ENCODE measurements around the gene TMEM154. TPM values are rescaled to one million over a fixed set of nuclear protein-coding genes. Genes with fewer than 3 reads are reported as not detected.

Gene TMEM154
- total and polyA plus RNA-seq, 11 donors: 0.27 to 8.0 (median 1.6) TPM

GRCh38 chr4:152607178-152607577 is 72.6 kb downstream of the TMEM154 start:
- WGBS, 4 donors: 52 to 69% (median 59%) methylated on average over 6 to 7 of the region's 7 CpGs
- DNase-seq (no peak), ATAC-seq (no peak)
- H3K9me3 ChIP-seq: no peaks in the 10 kb centered on the region
- H3K36me3 ChIP-seq: no peaks in the 10 kb centered on the region
- H3K4me3 ChIP-seq: no peak overlapping the region
- intact Hi-C loops (cut with DNase I): no loop called here
- TF ChIP-seq POLR2A (IDR thresholded peaks at IDR 0.05) (no peak), CTCF (IDR thresholded peaks at IDR 0.05) (no peak)
- peaks cover 0 to 4% (median 0%) of the 10 kb centered on the region in 12 donors for H3K4me1 ChIP-seq
- no peaks in the 10 kb centered on the region for H3K27me3 ChIP-seq
- H3K27ac ChIP-seq: no peak overlapping the region

DNA sequence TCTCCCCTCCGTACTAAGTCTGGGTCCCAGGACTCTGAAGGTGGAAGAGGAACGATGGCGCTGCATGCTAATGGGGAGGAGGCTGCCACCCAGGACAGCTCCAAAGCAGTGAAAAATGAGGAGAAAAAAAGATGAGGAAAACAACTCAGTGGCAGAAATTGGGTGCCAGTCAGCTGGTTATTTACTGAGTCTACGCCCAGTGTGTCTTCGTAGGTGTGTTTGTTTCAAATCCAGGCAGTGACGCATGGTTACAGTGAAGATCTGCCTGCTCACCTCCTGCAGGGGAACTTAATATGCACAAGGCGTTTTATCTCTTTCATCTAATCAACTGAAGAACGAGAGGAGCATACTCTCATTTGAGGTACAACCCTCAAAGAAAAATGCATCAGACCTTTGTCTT is 73.0 kb downstream of the TMEM154 start:
- DNase-seq (no peak), ATAC-seq (no peak)
- H3K27me3 ChIP-seq: no peaks in the 10 kb centered on the region
- no peak overlapping the region for H3K27ac ChIP-seq
- intact Hi-C loops (cut with DNase I): no loop called here
- TF ChIP-seq CTCF (IDR thresholded peaks at IDR 0.05): no peak
- TF ChIP-seq POLR2A (IDR thresholded peaks at IDR 0.05): no peak
- WGBS, 4 donors: 69 to 77% (median 70%) methylated on average over 8 of the region's 8 CpGs
- no peak overlapping the region for H3K4me3 ChIP-seq
- H3K36me3 ChIP-seq: no peaks in the 10 kb centered on the region
- H3K4me1 ChIP-seq: peaks cover 0 to 4% (median 0%) of the 10 kb centered on the region in 12 donors
- no peaks in the 10 kb centered on the region for H3K9me3 ChIP-seq

DNA sequence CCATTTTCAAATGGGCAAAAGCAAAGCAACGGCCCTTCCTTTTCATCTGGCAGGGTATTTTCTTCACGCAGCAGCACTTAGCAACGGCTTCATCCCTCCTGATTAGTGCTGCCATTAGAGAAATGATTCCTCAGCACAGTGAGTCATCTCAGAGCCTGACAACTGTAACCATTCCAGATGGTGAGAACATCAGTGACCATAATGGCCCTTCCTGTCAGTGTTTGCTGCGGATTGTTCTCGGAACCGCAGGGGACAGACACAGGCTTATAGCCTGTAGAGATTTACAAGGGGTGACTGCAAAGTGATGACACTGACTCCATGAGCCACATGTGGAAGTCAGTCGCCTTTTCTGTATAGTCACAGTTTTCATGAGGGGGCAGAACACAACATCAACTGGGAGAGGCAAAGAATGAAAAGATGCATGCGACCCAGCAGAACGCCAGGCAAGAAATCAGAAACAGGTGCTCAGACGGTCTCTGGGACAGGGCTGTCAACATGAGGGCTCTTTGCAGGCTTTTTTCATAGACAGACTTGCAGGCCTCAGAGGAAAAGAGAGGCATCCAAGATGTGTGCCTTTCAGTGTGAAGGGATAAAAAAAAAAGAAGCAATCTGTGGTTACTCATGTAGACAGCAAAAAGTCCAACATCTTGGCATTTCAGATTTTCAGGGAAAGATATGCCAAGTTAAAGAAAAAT is 74.0 kb downstream of the TMEM154 start:
- H3K4me1 ChIP-seq: peaks cover 0 to 4% (median 0%) of the 10 kb centered on the region in 12 donors
- no peaks in the 10 kb centered on the region for H3K27me3 ChIP-seq
- DNase-seq (no peak), ATAC-seq (peak in 3 of 4 donors; percentile 77 to 84 (median 77))
- H3K9me3 ChIP-seq: no peaks in the 10 kb centered on the region
- intact Hi-C loops (cut with DNase I): no loop called here
- H3K27ac ChIP-seq: no peak overlapping the region
- TF ChIP-seq POLR2A (IDR thresholded peaks at IDR 0.05) (no peak), CTCF (IDR thresholded peaks at IDR 0.05) (no peak)
- no peak overlapping the region for H3K4me3 ChIP-seq
- no peaks in the 10 kb centered on the region for H3K36me3 ChIP-seq
- 49 to 62% (median 50%) methylated on average over 10 of the region's 10 CpGs for WGBS, 4 donors

DNA sequence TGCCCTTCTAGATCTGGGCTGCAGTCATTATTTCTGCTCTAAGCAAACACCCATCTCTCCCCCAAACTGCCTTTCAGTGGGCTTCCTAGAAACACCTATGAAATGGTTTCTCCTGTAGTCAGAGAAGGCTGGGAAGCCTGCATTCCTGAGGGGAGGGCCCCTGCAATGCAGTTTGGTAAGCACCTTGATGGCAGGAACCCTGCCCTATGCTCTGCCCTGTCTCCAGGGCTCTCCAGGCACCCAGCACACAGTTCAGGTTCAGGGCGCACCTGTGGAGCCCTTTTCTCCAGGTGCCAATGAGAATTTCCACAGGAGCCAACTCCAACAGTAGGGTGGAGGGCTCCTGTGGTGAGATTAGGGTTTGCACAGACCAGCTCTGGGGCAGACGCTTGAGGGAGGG is 74.8 kb downstream of the TMEM154 start:
- DNase-seq: no peak
- no peaks in the 10 kb centered on the region for H3K27me3 ChIP-seq
- no peak for ATAC-seq
- H3K9me3 ChIP-seq: no peaks in the 10 kb centered on the region
- intact Hi-C loops (cut with DNase I): no loop called here
- H3K4me1 ChIP-seq: peaks cover 0 to 4% (median 0%) of the 10 kb centered on the region in 12 donors
- no peak overlapping the region for H3K4me3 ChIP-seq
- no peaks in the 10 kb centered on the region for H3K36me3 ChIP-seq
- TF ChIP-seq CTCF (IDR thresholded peaks at IDR 0.05) (no peak), POLR2A (IDR thresholded peaks at IDR 0.05) (no peak)
- no peak overlapping the region for H3K27ac ChIP-seq
- WGBS, 4 donors: 45 to 100% (median 86%) methylated on average over 1 to 2 of the region's 2 CpGs
